Caco-2 (cell line): ENCODE measurements around the gene ATP8B1. TPM values are rescaled to one million over a fixed set of nuclear protein-coding genes. Genes with fewer than 3 reads are reported as not detected.

Experiments used
- BruUV-seq: library from RNA; stranded (reverse); fragments of 400-500 nt; replicated peaks from 2 replicates; lab custom pipeline; 2021; lab: Mats Ljungman, UMichigan
- CTCF ChIA-PET: fragments of 300-600 bp; sonication (Branson Sonifier 250); formaldehyde crosslinking; loops from one replicate; lab custom pipeline; 2022; ENCODE audit warnings: antibody characterized with exemption; lab: Charles Lee
- POLR2A ChIA-PET: fragments of 300-600 bp; sonication (Branson Sonifier 250); formaldehyde crosslinking; loops from one replicate; lab custom pipeline; 2022; ENCODE audit warnings: antibody characterized with exemption; lab: Charles Lee
- DNase-seq, 2 experiments: peaks; one replicate each; pipeline versions ENCODE4 v3.0.0 to v3.0.0-alpha.2; 2020 to 2022
- H3K27me3 ChIP-seq: replicated peaks from 2 replicates; pipeline ENCODE4 v1.6.0; 2011; ENCODE audit warnings: low read length; ENCODE audit not compliant: control insufficient read depth, insufficient read depth
- H3K36me3 ChIP-seq: 2 replicates; pipeline ENCODE4 v1.5.1; 2011; ENCODE audit warnings: low read length; ENCODE audit not compliant: control insufficient read depth, insufficient read depth
- H3K4me1 ChIP-seq: fragments of 250-450 bp; sonication (Bioruptor Pico); 2 replicates; pipeline ENCODE4 v1.5.1; 2020; ENCODE audit warnings: mild to moderate bottlenecking
- H3K4me3 ChIP-seq: 2 replicates; pipeline ENCODE4 v1.5.1; 2011; ENCODE audit warnings: low read depth, mild to moderate bottlenecking, control low read depth, low read length
- H3K9me3 ChIP-seq: fragments of 250-450 bp; sonication (Bioruptor Pico); 2 replicates; pipeline ENCODE4 v1.5.1; 2020; ENCODE audit warnings: mild to moderate bottlenecking, moderate library complexity
- H3K27ac Mint-ChIP-seq: one replicate; pipeline ENCODE4 v1.8.0; 2022; ENCODE audit warnings: mixed read lengths; ENCODE audit not compliant: unreplicated experiment
- H3K27me3 Mint-ChIP-seq: one replicate; pipeline ENCODE4 v1.8.0; 2022; ENCODE audit warnings: mixed read lengths; ENCODE audit not compliant: insufficient read depth, unreplicated experiment
- H3K36me3 Mint-ChIP-seq: one replicate; pipeline ENCODE4 v1.8.0; 2022; ENCODE audit warnings: mild to moderate bottlenecking, mixed read lengths; ENCODE audit not compliant: insufficient read depth, unreplicated experiment
- H3K4me1 Mint-ChIP-seq: one replicate; pipeline ENCODE4 v1.8.0; 2022; ENCODE audit warnings: low read depth, mixed read lengths; ENCODE audit not compliant: unreplicated experiment
- H3K4me3 Mint-ChIP-seq: one replicate; pipeline ENCODE4 v1.8.0; 2022; ENCODE audit warnings: mild to moderate bottlenecking, moderate library complexity, mixed read lengths; ENCODE audit not compliant: unreplicated experiment
- H3K9me3 Mint-ChIP-seq: one replicate; pipeline ENCODE4 v1.8.0; 2022; ENCODE audit warnings: mixed read lengths; ENCODE audit not compliant: unreplicated experiment
- CTCF ChIP-seq, 2 experiments: fragments of 200-600 bp in 1 of 2; IDR thresholded peaks; 1 replicate in 1 of 2; 2 replicates in 1 of 2; pipeline versions ENCODE4 v1.5.1 to v1.8.0; 2011 to 2022; ENCODE audit warnings: antibody characterized with exemption in 1 of 2, control low read depth in 1 of 2, inconsistent platforms in 1 of 2, low read depth in 1 of 2, low read length in 1 of 2, mild to moderate bottlenecking in 1 of 2, moderate library complexity in 1 of 2; ENCODE audit not compliant: insufficient read depth in 1 of 2, severe bottlenecking in 1 of 2, unreplicated experiment in 1 of 2
- intact Hi-C: fragments of 100-400 bp; cut with micrococcal nuclease; formaldehyde crosslinking; loops from one replicate; pipeline ENCODE4 v1.10.0; 2022; ENCODE audit not compliant: unreplicated experiment
- total RNA-seq: library from RNA; stranded (reverse); gene quantifications from 2 replicates; pipeline ENCODE4 v1.2.3, GENCODE V29; 2022

ATP8B1 gene
- total RNA-seq, 1 experiment from 2014 or later = 31.6 TPM

DNA sequence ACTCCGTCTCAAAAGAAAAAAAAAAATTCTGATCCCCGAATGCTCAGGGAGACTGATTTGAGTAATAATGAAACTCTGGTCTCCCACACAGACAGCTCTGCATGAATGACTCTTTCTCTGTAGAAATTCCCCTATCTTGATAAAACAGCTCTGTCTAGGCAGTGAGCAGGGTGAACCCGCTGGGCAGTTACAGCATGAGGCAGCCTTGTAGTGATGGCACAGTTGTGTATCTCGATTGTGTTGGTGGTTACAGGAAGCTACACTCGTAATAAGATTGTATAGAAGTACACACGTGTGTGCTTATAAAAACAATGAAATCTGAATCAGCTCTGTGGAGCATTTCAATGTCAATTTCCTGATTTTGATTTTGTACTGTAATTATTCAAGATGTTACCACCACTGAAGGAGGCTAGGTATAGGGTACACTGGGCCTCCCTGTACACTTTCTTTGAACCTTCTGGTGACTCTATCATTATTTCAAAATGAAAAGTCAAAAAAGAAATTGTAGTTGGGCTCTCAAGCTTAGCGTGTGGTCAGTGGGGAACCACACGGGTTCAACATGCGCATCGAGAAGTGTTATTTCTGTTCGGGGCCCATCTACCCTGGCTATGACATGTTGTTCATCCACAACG lies 34.9 kb upstream of the ATP8B1 start:
- Mint-ChIP-seq H3K9me3 (no peaks in the 10 kb centered on the region), H3K27me3 (no peaks in the 10 kb centered on the region), H3K36me3 (no peaks in the 10 kb centered on the region), H3K4me1 (peaks cover under 1% of the 10 kb centered on the region), H3K27ac (no peak overlapping the region), H3K4me3 (no peak overlapping the region)
- Histone ChIP-seq H3K9me3 (no peaks in the 10 kb centered on the region), H3K4me1 (peaks cover 8% of the 10 kb centered on the region; the same call in 1 of the 2 replicates), H3K4me3 (no peak overlapping the region), H3K36me3 (no peaks in the 10 kb centered on the region), H3K27me3 (no peaks in the 10 kb centered on the region)
- BruUV-seq = no TSS peak
- CTCF ChIA-PET = no interaction called here
- no peak for TF ChIP-seq CTCF (IDR thresholded peaks at IDR 0.05; ENCODE audit: insufficient read depth in 1 of 2, low read depth in 1 of 2, low read length in 1 of 2, severe bottlenecking in 1 of 2, unreplicated experiment in 1 of 2)
- POLR2A ChIA-PET = no interaction called here
- no peak for DNase-seq
- intact Hi-C loops = no loop called here

- H3K27me3 ChIP-seq = no peaks in the 10 kb centered on the region
- H3K9me3 ChIP-seq = no peaks in the 10 kb centered on the region
- Mint-ChIP-seq H3K27ac (no peak overlapping the region), H3K36me3 (peaks cover 1% of the 10 kb centered on the region), H3K27me3 (no peaks in the 10 kb centered on the region), H3K9me3 (no peaks in the 10 kb centered on the region), H3K4me1 (peaks cover 6% of the 10 kb centered on the region), H3K4me3 (no peak overlapping the region)
- BruUV-seq = no TSS peak
- intact Hi-C loops = no loop called here
- no peak for TF ChIP-seq CTCF (IDR thresholded peaks at IDR 0.05; ENCODE audit: insufficient read depth in 1 of 2, low read depth in 1 of 2, low read length in 1 of 2, severe bottlenecking in 1 of 2, unreplicated experiment in 1 of 2)
- H3K36me3 ChIP-seq = no peaks in the 10 kb centered on the region
- no peak overlapping the region for H3K4me3 ChIP-seq
- CTCF ChIA-PET = no interaction called here
- DNase-seq = no peak
- H3K4me1 ChIP-seq = peaks cover 13% of the 10 kb centered on the region; the same call in 1 of the 2 replicates
- POLR2A ChIA-PET = no interaction called here
Measured at GRCh38 chr18:57836557-57836956, 33.4 kb upstream of the ATP8B1 start.

- POLR2A ChIA-PET = no interaction called here
- Histone ChIP-seq H3K27me3 (no peaks in the 10 kb centered on the region), H3K36me3 (no peaks in the 10 kb centered on the region), H3K4me3 (no peak overlapping the region), H3K4me1 (peaks cover 13% of the 10 kb centered on the region; the same call in 1 of the 2 replicates), H3K9me3 (no peaks in the 10 kb centered on the region)
- intact Hi-C loops = no loop called here
- CTCF ChIA-PET = no interaction called here
- no peak overlapping the region for H3K27ac Mint-ChIP-seq
- no peak for TF ChIP-seq CTCF (IDR thresholded peaks at IDR 0.05; ENCODE audit: insufficient read depth in 1 of 2, low read depth in 1 of 2, low read length in 1 of 2, severe bottlenecking in 1 of 2, unreplicated experiment in 1 of 2)
- no peaks in the 10 kb centered on the region for H3K27me3 Mint-ChIP-seq
- DNase-seq = no peak
- no peak overlapping the region for H3K4me3 Mint-ChIP-seq
- peaks cover 6% of the 10 kb centered on the region for H3K4me1 Mint-ChIP-seq
- H3K9me3 Mint-ChIP-seq = no peaks in the 10 kb centered on the region
- BruUV-seq = no TSS peak
- peaks cover 5% of the 10 kb centered on the region for H3K36me3 Mint-ChIP-seq
Measured at GRCh38 chr18:57835904-57836303, 32.8 kb upstream of the ATP8B1 start.
